Type B pancreatic cell (in vitro differentiated cells): Measurements from ENCODE around the gene ADCY5. TPM values are rescaled to one million over a fixed set of nuclear protein-coding genes. Genes with fewer than 3 reads are reported as not detected.

ENCODE experiments used
- DNase-seq: peaks from one replicate; pipeline ENCODE4 v3.0.0; 2021; ENCODE audit warnings: mixed read lengths; ENCODE audit not compliant: unreplicated experiment; ENCODE audit errors: extremely low spot score
- H3K27ac Mint-ChIP-seq: 2 replicates; pipeline ENCODE4 v1.8.0; 2021; ENCODE audit warnings: mild to moderate bottlenecking, mixed read lengths
- H3K27me3 Mint-ChIP-seq: 2 replicates; pipeline ENCODE4 v1.8.0; 2021; ENCODE audit warnings: mixed read lengths
- H3K36me3 Mint-ChIP-seq: 2 replicates; pipeline ENCODE4 v1.8.0; 2021; ENCODE audit warnings: mixed read lengths
- H3K4me1 Mint-ChIP-seq: one replicate; pipeline ENCODE4 v1.8.0; 2021; ENCODE audit warnings: mixed read lengths; ENCODE audit not compliant: unreplicated experiment
- H3K4me3 Mint-ChIP-seq: 2 replicates; pipeline ENCODE4 v1.8.0; 2021; ENCODE audit warnings: mild to moderate bottlenecking, mixed read lengths
- H3K9me3 Mint-ChIP-seq: 2 replicates; pipeline ENCODE4 v1.8.0; 2021; ENCODE audit warnings: mixed read lengths
- CTCF ChIP-seq: fragments of 200-600 bp; sonication (generic); conservative IDR thresholded peaks from 2 replicates; pipeline ENCODE4 v1.5.0; 2021; ENCODE audit warnings: antibody characterized with exemption, mild to moderate bottlenecking
- total RNA-seq: library from RNA; stranded (reverse); gene quantifications from 2 replicates; pipeline ENCODE4 v1.2.1, GENCODE V29; 2021; ENCODE audit warnings: low replicate concordance

The ADCY5 gene
- total RNA-seq, 1 donor from 2014 or later: 9.1 TPM

GRCh38 chr3:123372686-123373473 is 76.0 kb downstream of the ADCY5 start:
- H3K9me3 Mint-ChIP-seq: peaks cover 3% of the 10 kb centered on the region
- peaks cover 3% of the 10 kb centered on the region for H3K36me3 Mint-ChIP-seq
- DNase-seq: no peak
- no peak for TF ChIP-seq CTCF
- H3K4me3 Mint-ChIP-seq: no peak overlapping the region
- H3K4me1 Mint-ChIP-seq: peaks cover 29% of the 10 kb centered on the region
- peaks cover 8% of the 10 kb centered on the region for H3K27me3 Mint-ChIP-seq
- no peak overlapping the region for H3K27ac Mint-ChIP-seq

GRCh38 chr3:123371859-123372685 is 76.8 kb downstream of the ADCY5 start:
- no peak for DNase-seq
- H3K27me3 Mint-ChIP-seq: peaks cover 8% of the 10 kb centered on the region
- peaks cover 25% of the 10 kb centered on the region for H3K4me1 Mint-ChIP-seq
- peak overlapping the region; percentile 25 for H3K27ac Mint-ChIP-seq
- peaks cover 4% of the 10 kb centered on the region for H3K36me3 Mint-ChIP-seq
- no peak overlapping the region for H3K4me3 Mint-ChIP-seq
- peaks cover 3% of the 10 kb centered on the region for H3K9me3 Mint-ChIP-seq
- no peak for TF ChIP-seq CTCF

- Mint-ChIP-seq H3K27ac (no peak overlapping the region), H3K36me3 (peaks cover 4% of the 10 kb centered on the region), H3K4me3 (no peak overlapping the region), H3K4me1 (peaks cover 18% of the 10 kb centered on the region), H3K27me3 (peaks cover 8% of the 10 kb centered on the region), H3K9me3 (peaks cover 3% of the 10 kb centered on the region)
- TF ChIP-seq CTCF: no peak
- no peak for DNase-seq
Measured at GRCh38 chr3:123371426-123371825, 77.5 kb downstream of the ADCY5 start.

GRCh38 chr3:123370819-123371218 is 78.1 kb downstream of the ADCY5 start:
- TF ChIP-seq CTCF: no peak
- no peak overlapping the region for H3K4me3 Mint-ChIP-seq
- H3K27ac Mint-ChIP-seq: no peak overlapping the region
- DNase-seq: no peak
- peaks cover 3% of the 10 kb centered on the region for H3K9me3 Mint-ChIP-seq
- H3K4me1 Mint-ChIP-seq: peaks cover 17% of the 10 kb centered on the region
- H3K36me3 Mint-ChIP-seq: peaks cover 4% of the 10 kb centered on the region
- H3K27me3 Mint-ChIP-seq: peaks cover 8% of the 10 kb centered on the region

GRCh38 chr3:123369085-123369484 is 79.8 kb downstream of the ADCY5 start:
- Mint-ChIP-seq H3K9me3 (no peaks in the 10 kb centered on the region), H3K27ac (no peak overlapping the region), H3K4me3 (no peak overlapping the region), H3K36me3 (peaks cover 4% of the 10 kb centered on the region), H3K4me1 (peaks cover 11% of the 10 kb centered on the region), H3K27me3 (peaks cover 5% of the 10 kb centered on the region)
- no peak for DNase-seq
- no peak for TF ChIP-seq CTCF
